Uterus (tissue), 2 donors: ENCODE results near the gene SCN10A.

Experiments
- CTCF ChIP-seq, 4 experiments: fragments of 200-600 bp in 2 of 4; fragments of 450-650 bp in 2 of 4; sonication (generic) in 2 of 4; IDR thresholded peaks; one replicate each; pipeline ENCODE4 v1.5.1; 2016 to 2019; ENCODE audit warnings: antibody characterized with exemption in 4 of 4, mild to moderate bottlenecking in 2 of 4, moderate library complexity in 1 of 4
- POLR2A ChIP-seq, 2 donors: fragments of 450-650 bp; IDR thresholded peaks; one replicate each; pipeline ENCODE4 v1.6.1; 2016; ENCODE audit warnings: antibody characterized with exemption in 2 of 2, mild to moderate bottlenecking in 1 of 2, moderate library complexity in 1 of 2

- TF ChIP-seq CTCF (IDR thresholded peaks at IDR 0.05): no peak
- no peak for TF ChIP-seq POLR2A (IDR thresholded peaks at IDR 0.05)
Observed at GRCh38 chr3:38706961-38707360, 109.1 kb downstream of the SCN10A start.
